WTC11 (cell line): ENCODE measurements around the gene RIC3. TPM values are rescaled to one million over a fixed set of nuclear protein-coding genes. Genes with fewer than 3 reads are reported as not detected.

Experiments
- ATAC-seq: fragments of 200-7000 bp; cut with Tn5 transposase; 2 replicates; pipeline ENCODE4 v1.10.0; 2021; ENCODE audit warnings: mild to moderate bottlenecking, moderate library complexity
- CTCF ChIA-PET: fragments of 300-600 bp; sonication (Branson Sonifier 250); formaldehyde crosslinking; loops from one replicate; lab custom pipeline; 2021; ENCODE audit warnings: antibody characterized with exemption; lab: Charles Lee
- POLR2A ChIA-PET: fragments of 350-600 bp; sonication (Branson Sonifier 250); formaldehyde crosslinking; loops from one replicate; lab custom pipeline; 2021; ENCODE audit warnings: antibody characterized with exemption; lab: Charles Lee
- DNase-seq: peaks from one replicate; pipeline ENCODE4 v3.0.0; 2021; ENCODE audit warnings: low spot score
- H3K27ac Mint-ChIP-seq: 2 replicates; pipeline ENCODE4 v1.8.0; 2021; ENCODE audit warnings: mixed read lengths
- H3K27me3 Mint-ChIP-seq: 2 replicates; pipeline ENCODE4 v1.8.0; 2021; ENCODE audit warnings: low read depth, mild to moderate bottlenecking, moderate library complexity, mixed read lengths
- H3K36me3 Mint-ChIP-seq: 2 replicates; pipeline ENCODE4 v1.8.0; 2021; ENCODE audit warnings: mixed read lengths
- H3K4me1 Mint-ChIP-seq: 2 replicates; pipeline ENCODE4 v1.8.0; 2022; ENCODE audit warnings: mixed read lengths
- H3K4me3 Mint-ChIP-seq: 2 replicates; pipeline ENCODE4 v1.8.0; 2021; ENCODE audit warnings: mild to moderate bottlenecking, moderate library complexity, mixed read lengths
- H3K9me3 Mint-ChIP-seq: 2 replicates; pipeline ENCODE4 v1.8.0; 2021; ENCODE audit warnings: mixed read lengths
- ATF2 ChIP-seq: sonication (generic); formaldehyde crosslinking; IDR thresholded peaks from 2 replicates; pipeline ENCODE4 v1.8.1; 2022; ENCODE audit warnings: low read depth, missing genetic modification reagents, borderline replicate concordance
- ERG ChIP-seq: fragments of 250-450 bp; sonication (Bioruptor Pico); IDR thresholded peaks from 2 replicates; pipeline ENCODE4 v1.8.0; 2021; ENCODE audit warnings: mild to moderate bottlenecking
- ESRRA ChIP-seq: sonication (generic); formaldehyde crosslinking; IDR thresholded peaks from 2 replicates; pipeline ENCODE4 v1.8.1; 2022; ENCODE audit warnings: mild to moderate bottlenecking, missing genetic modification reagents, borderline replicate concordance
- GTF2I ChIP-seq: fragments of 250-450 bp; sonication (Bioruptor Pico); conservative IDR thresholded peaks from 2 replicates; pipeline ENCODE4 v1.4.0; 2021; ENCODE audit warnings: mild to moderate bottlenecking
- JAZF1 ChIP-seq: fragments of 250-450 bp; sonication (Bioruptor Pico); IDR thresholded peaks from 2 replicates; pipeline ENCODE4 v1.9.0; 2021; ENCODE audit warnings: moderate library complexity, mild to moderate bottlenecking, inconsistent platforms
- MLX ChIP-seq: sonication (generic); formaldehyde crosslinking; IDR thresholded peaks from 2 replicates; pipeline ENCODE4 v1.8.1; 2023; ENCODE audit warnings: mild to moderate bottlenecking, missing genetic modification reagents, moderate library complexity
- NFYB ChIP-seq: sonication (generic); formaldehyde crosslinking; conservative IDR thresholded peaks from 2 replicates; pipeline ENCODE4 v1.8.0; 2022; ENCODE audit warnings: low read depth, missing genetic modification reagents
- NR3C1 ChIP-seq: sonication (generic); formaldehyde crosslinking; conservative IDR thresholded peaks from 2 replicates; pipeline ENCODE4 v1.8.1; 2023; ENCODE audit warnings: low read depth, mild to moderate bottlenecking, missing genetic modification reagents
- PRRX2 ChIP-seq: fragments of 250-450 bp; sonication (Bioruptor Pico); IDR thresholded peaks from 2 replicates; pipeline ENCODE4 v1.8.0; 2021; ENCODE audit warnings: mild to moderate bottlenecking
- SMAD4 ChIP-seq: sonication (generic); formaldehyde crosslinking; IDR thresholded peaks from 2 replicates; pipeline ENCODE4 v1.8.0; 2022; ENCODE audit warnings: mild to moderate bottlenecking, missing genetic modification reagents
- ZNF425 ChIP-seq: fragments of 250-450 bp; sonication (Bioruptor Pico); conservative IDR thresholded peaks from 2 replicates; pipeline ENCODE4 v1.9.0; 2021; ENCODE audit warnings: mild to moderate bottlenecking
- ZNF671 ChIP-seq: fragments of 250-450 bp; sonication (Bioruptor Pico); IDR thresholded peaks from 2 replicates; pipeline ENCODE4 v1.8.0; 2021; ENCODE audit warnings: mild to moderate bottlenecking
- total RNA-seq: library from RNA; stranded (reverse); gene quantifications from 3 replicates; pipeline ENCODE4 v1.2.3, GENCODE V29; 2021
- TF ChIP-seq, protein P1 (sequence below): sonication (generic); formaldehyde crosslinking; IDR thresholded peaks from 2 replicates; pipeline ENCODE4 v1.8.1; 2023; ENCODE audit warnings: mild to moderate bottlenecking, missing genetic modification reagents, borderline replicate concordance
- TF ChIP-seq, protein P2 (sequence below): fragments of 250-450 bp; sonication (Bioruptor Pico); IDR thresholded peaks from 2 replicates; pipeline ENCODE4 v1.9.0; 2021; ENCODE audit warnings: moderate library complexity, mild to moderate bottlenecking, inconsistent platforms, borderline replicate concordance
- TF ChIP-seq, protein P3 (sequence below): sonication (generic); formaldehyde crosslinking; IDR thresholded peaks from 2 replicates; pipeline ENCODE4 v1.8.1; 2022; ENCODE audit warnings: mild to moderate bottlenecking, moderate library complexity, missing genetic modification reagents
- TF ChIP-seq, protein P4 (sequence below): sonication (generic); formaldehyde crosslinking; IDR thresholded peaks from 2 replicates; pipeline ENCODE4 v1.8.0; 2023; ENCODE audit warnings: missing genetic modification reagents

Gene RIC3
- total RNA-seq, 1 experiment from 2014 or later, result 15.7 TPM

- TF ChIP-seq, protein P1, sequence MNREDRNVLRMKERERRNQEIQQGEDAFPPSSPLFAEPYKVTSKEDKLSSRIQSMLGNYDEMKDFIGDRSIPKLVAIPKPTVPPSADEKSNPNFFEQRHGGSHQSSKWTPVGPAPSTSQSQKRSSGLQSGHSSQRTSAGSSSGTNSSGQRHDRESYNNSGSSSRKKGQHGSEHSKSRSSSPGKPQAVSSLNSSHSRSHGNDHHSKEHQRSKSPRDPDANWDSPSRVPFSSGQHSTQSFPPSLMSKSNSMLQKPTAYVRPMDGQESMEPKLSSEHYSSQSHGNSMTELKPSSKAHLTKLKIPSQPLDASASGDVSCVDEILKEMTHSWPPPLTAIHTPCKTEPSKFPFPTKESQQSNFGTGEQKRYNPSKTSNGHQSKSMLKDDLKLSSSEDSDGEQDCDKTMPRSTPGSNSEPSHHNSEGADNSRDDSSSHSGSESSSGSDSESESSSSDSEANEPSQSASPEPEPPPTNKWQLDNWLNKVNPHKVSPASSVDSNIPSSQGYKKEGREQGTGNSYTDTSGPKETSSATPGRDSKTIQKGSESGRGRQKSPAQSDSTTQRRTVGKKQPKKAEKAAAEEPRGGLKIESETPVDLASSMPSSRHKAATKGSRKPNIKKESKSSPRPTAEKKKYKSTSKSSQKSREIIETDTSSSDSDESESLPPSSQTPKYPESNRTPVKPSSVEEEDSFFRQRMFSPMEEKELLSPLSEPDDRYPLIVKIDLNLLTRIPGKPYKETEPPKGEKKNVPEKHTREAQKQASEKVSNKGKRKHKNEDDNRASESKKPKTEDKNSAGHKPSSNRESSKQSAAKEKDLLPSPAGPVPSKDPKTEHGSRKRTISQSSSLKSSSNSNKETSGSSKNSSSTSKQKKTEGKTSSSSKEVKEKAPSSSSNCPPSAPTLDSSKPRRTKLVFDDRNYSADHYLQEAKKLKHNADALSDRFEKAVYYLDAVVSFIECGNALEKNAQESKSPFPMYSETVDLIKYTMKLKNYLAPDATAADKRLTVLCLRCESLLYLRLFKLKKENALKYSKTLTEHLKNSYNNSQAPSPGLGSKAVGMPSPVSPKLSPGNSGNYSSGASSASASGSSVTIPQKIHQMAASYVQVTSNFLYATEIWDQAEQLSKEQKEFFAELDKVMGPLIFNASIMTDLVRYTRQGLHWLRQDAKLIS (CRISPR knock-in tag), result no peak
- TF ChIP-seq ERG (CRISPR knock-in tag) (no peak), NR3C1 (CRISPR knock-in tag) (no peak)
Measured at GRCh38 chr11:8095806-8096522, 72.9 kb downstream of the RIC3 start (continued).

DNA sequence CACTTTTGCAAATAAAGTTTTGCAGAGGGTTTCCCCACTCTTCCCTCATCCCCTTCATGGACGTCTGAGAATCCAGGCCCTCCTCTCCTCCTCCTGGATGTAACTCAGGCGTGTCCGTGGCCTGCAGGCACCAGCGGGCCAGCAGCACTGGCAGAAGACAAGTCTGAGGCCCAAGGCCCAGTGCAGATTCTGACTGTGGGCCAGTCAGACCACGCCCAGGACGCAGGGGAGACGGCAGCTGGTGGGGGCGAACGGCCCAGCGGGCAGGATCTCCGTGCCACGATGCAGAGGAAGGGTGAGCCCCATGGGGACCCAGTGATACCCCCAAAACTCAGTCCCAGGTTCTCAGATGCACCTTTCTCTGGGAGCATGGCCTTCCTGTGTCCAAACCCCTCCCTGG lies 73.5 kb downstream of the RIC3 start:
- Mint-ChIP-seq H3K4me3 (no peak overlapping the region), H3K27ac (no peak overlapping the region), H3K9me3 (no peaks in the 10 kb centered on the region), H3K27me3 (no peaks in the 10 kb centered on the region), H3K4me1 (peaks cover 5% of the 10 kb centered on the region), H3K36me3 (peaks cover 36% of the 10 kb centered on the region)
- ChIA-PET CTCF (interaction anchor here (1.0 to 10.3 kb wide), 6 partner anchors 40 to 190 kb away, joined by 3 to 141 read pairs (median 6); partner anchors contain the start of gene EIF3F), POLR2A (no interaction called here)
- TF ChIP-seq ZNF425 (CRISPR knock-in tag) (no peak), ATF2 (no peak), NFYB (CRISPR knock-in tag) (no peak), ESRRA (CRISPR knock-in tag) (no peak), SMAD4 (no peak), MLX (CRISPR knock-in tag) (no peak), GTF2I (CRISPR knock-in tag) (no peak), ZNF671 (CRISPR knock-in tag) (no peak), PRRX2 (CRISPR knock-in tag) (no peak), JAZF1 (no peak)
- TF ChIP-seq, protein P2, sequence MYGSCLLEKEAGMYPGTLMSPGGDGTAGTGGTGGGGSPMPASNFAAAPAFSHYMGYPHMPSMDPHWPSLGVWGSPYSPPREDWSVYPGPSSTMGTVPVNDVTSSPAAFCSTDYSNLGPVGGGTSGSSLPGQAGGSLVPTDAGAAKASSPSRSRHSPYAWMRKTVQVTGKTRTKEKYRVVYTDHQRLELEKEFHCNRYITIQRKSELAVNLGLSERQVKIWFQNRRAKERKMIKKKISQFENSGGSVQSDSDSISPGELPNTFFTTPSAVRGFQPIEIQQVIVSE (CRISPR knock-in tag), result no peak
- TF ChIP-seq, protein P3, sequence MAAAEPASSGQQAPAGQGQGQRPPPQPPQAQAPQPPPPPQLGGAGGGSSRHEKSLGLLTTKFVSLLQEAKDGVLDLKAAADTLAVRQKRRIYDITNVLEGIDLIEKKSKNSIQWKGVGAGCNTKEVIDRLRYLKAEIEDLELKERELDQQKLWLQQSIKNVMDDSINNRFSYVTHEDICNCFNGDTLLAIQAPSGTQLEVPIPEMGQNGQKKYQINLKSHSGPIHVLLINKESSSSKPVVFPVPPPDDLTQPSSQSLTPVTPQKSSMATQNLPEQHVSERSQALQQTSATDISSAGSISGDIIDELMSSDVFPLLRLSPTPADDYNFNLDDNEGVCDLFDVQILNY, result no peak
- TF ChIP-seq, protein P4, sequence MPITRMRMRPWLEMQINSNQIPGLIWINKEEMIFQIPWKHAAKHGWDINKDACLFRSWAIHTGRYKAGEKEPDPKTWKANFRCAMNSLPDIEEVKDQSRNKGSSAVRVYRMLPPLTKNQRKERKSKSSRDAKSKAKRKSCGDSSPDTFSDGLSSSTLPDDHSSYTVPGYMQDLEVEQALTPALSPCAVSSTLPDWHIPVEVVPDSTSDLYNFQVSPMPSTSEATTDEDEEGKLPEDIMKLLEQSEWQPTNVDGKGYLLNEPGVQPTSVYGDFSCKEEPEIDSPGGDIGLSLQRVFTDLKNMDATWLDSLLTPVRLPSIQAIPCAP (CRISPR knock-in tag), result no peak
- DNase-seq, result no peak
- ATAC-seq, result no peak
